HG03378 (cell line): ENCODE results near the gene CHCHD3.
"Not testable (repeated sequence)": the region's sequence is repeated elsewhere in the genome, so short reads cannot be mapped to it uniquely, and the experiment has no call there.

ENCODE experiments used
- ATAC-seq: cut with Tn5 transposase; IDR thresholded peaks from one replicate; pipeline ENCODE4 v1.9.1; 2021; ENCODE audit warnings: mild to moderate bottlenecking, moderate library complexity; ENCODE audit not compliant: unreplicated experiment

Gene CHCHD3

GRCh38 chr7:132965951-132966350, 115.9 kb downstream of the CHCHD3 start:
- no peak for ATAC-seq

- no peak for ATAC-seq
Measured at GRCh38 chr7:132964876-132965275, 117.0 kb downstream of the CHCHD3 start.

- ATAC-seq, result no peak
Measured at GRCh38 chr7:132959891-132960290, 122.0 kb downstream of the CHCHD3 start.

GRCh38 chr7:132956556-132956955, 125.3 kb downstream of the CHCHD3 start:
- no peak for ATAC-seq

GRCh38 chr7:132953468-132953867, 128.4 kb downstream of the CHCHD3 start:
- ATAC-seq, result no peak

- ATAC-seq, result no peak
Measured at GRCh38 chr7:132950725-132951124, 131.2 kb downstream of the CHCHD3 start.

- no peak for ATAC-seq
Measured at GRCh38 chr7:132947011-132947410, 134.9 kb downstream of the CHCHD3 start.

- ATAC-seq, result no peak
Measured at GRCh38 chr7:132944774-132945173, 137.1 kb downstream of the CHCHD3 start.

- ATAC-seq, result no peak
Measured at GRCh38 chr7:132943645-132944044, 138.2 kb downstream of the CHCHD3 start.

- no peak for ATAC-seq
Measured at GRCh38 chr7:132942701-132943100, 139.2 kb downstream of the CHCHD3 start.

- ATAC-seq, result no peak
Measured at GRCh38 chr7:132941905-132942304, 140.0 kb downstream of the CHCHD3 start.

GRCh38 chr7:132941428-132941827, 140.5 kb downstream of the CHCHD3 start:
- no peak for ATAC-seq

- ATAC-seq, result no peak
Measured at GRCh38 chr7:132940084-132940483, 141.8 kb downstream of the CHCHD3 start.

- no peak for ATAC-seq
Measured at GRCh38 chr7:132939495-132939894, 142.4 kb downstream of the CHCHD3 start.

GRCh38 chr7:132937286-132937685, 144.6 kb downstream of the CHCHD3 start:
- ATAC-seq, result no peak

- no peak for ATAC-seq
Measured at GRCh38 chr7:132935608-132936007, 146.3 kb downstream of the CHCHD3 start.

GRCh38 chr7:132934017-132934416, 147.9 kb downstream of the CHCHD3 start:
- ATAC-seq, result no peak

- ATAC-seq, result no peak
Measured at GRCh38 chr7:132933072-132933458, 148.8 kb downstream of the CHCHD3 start.

GRCh38 chr7:132932296-132933071, 149.4 kb downstream of the CHCHD3 start:
- ATAC-seq, result no peak

- ATAC-seq, result no peak
Measured at GRCh38 chr7:132930881-132931280, 151.0 kb downstream of the CHCHD3 start.

GRCh38 chr7:132929944-132930343, 151.9 kb downstream of the CHCHD3 start:
- not testable (repeated sequence) for ATAC-seq

- no peak for ATAC-seq
Measured at GRCh38 chr7:132919771-132920170, 162.1 kb downstream of the CHCHD3 start.

- ATAC-seq, result no peak
Measured at GRCh38 chr7:132915647-132916046, 166.2 kb downstream of the CHCHD3 start.
